KMS-11 (cell line): ENCODE data around the gene ADAMTSL2.

ENCODE experiments used
- H2AFZ ChIP-seq: fragments of 200-600 bp; sonication (generic); 2 replicates; pipeline ENCODE4 v1.6.1; 2016; ENCODE audit warnings: antibody characterized with exemption, mixed run types, low read depth
- H3K27ac ChIP-seq: fragments of 200-600 bp; sonication (generic); 2 replicates; pipeline ENCODE4 v1.6.1; 2016; ENCODE audit warnings: mild to moderate bottlenecking, mixed run types
- H3K27me3 ChIP-seq: fragments of 200-600 bp; sonication (generic); 2 replicates; pipeline ENCODE4 v1.6.1; 2017; ENCODE audit warnings: mild to moderate bottlenecking, low read depth, mixed run types, moderate library complexity; ENCODE audit not compliant: insufficient read depth
- H3K36me3 ChIP-seq: fragments of 200-600 bp; sonication (generic); 2 replicates; pipeline ENCODE4 v1.6.1; 2017; ENCODE audit warnings: mild to moderate bottlenecking, mixed run types; ENCODE audit not compliant: insufficient read depth
- H3K4me1 ChIP-seq: fragments of 200-600 bp; sonication (generic); 2 replicates; pipeline ENCODE4 v1.6.1; 2016; ENCODE audit warnings: mild to moderate bottlenecking, low read depth, mixed run types; ENCODE audit not compliant: poor library complexity, severe bottlenecking
- H3K4me2 ChIP-seq: fragments of 200-600 bp; sonication (generic); 2 replicates; pipeline ENCODE4 v1.7.0; 2016; ENCODE audit warnings: mild to moderate bottlenecking, mixed run types
- H3K4me3 ChIP-seq: fragments of 200-600 bp; sonication (generic); IDR thresholded peaks from 2 replicates; pipeline ENCODE4 v1.6.1; 2017; ENCODE audit warnings: low read depth, low read length, mixed read lengths; ENCODE audit not compliant: insufficient read depth
- H3K79me2 ChIP-seq: fragments of 200-600 bp; sonication (generic); 2 replicates; pipeline ENCODE4 v1.6.1; 2016; ENCODE audit warnings: low read depth, mixed run types; ENCODE audit not compliant: insufficient read depth
- H3K9ac ChIP-seq: fragments of 200-600 bp; sonication (generic); 2 replicates; pipeline ENCODE4 v1.6.1; 2016; ENCODE audit warnings: mild to moderate bottlenecking, mixed run types
- H4K20me1 ChIP-seq: fragments of 200-600 bp; sonication (generic); 2 replicates; pipeline ENCODE4 v1.6.1; 2016; ENCODE audit warnings: mild to moderate bottlenecking, mixed run types; ENCODE audit not compliant: insufficient read depth
- CTCF ChIP-seq: fragments of 200-600 bp; sonication (generic); conservative IDR thresholded peaks from 2 replicates; pipeline ENCODE4 v1.6.1; 2017; ENCODE audit warnings: low read depth, mild to moderate bottlenecking, antibody characterized with exemption, low read length, moderate library complexity, mixed read lengths

Gene ADAMTSL2

GRCh38 chr9:133607976-133608375 lies 73.5 kb downstream of the ADAMTSL2 start:
- Histone ChIP-seq H3K27ac (no peak overlapping the region), H3K9ac (no peak overlapping the region), H3K36me3 (no peaks in the 10 kb centered on the region), H4K20me1 (no peaks in the 10 kb centered on the region), H3K79me2 (no peaks in the 10 kb centered on the region), H3K4me1 (no peaks in the 10 kb centered on the region), H2AFZ (no peak overlapping the region), H3K4me2 (no peak overlapping the region), H3K4me3 (no peak overlapping the region), H3K27me3 (peaks cover 76% of the 10 kb centered on the region)
- no peak for TF ChIP-seq CTCF

- peaks cover 79% of the 10 kb centered on the region for H3K27me3 ChIP-seq
- no peaks in the 10 kb centered on the region for H3K79me2 ChIP-seq
- no peaks in the 10 kb centered on the region for H4K20me1 ChIP-seq
- H3K4me3 ChIP-seq, result no peak overlapping the region
- H3K9ac ChIP-seq, result no peak overlapping the region
- H2AFZ ChIP-seq, result no peak overlapping the region
- H3K4me1 ChIP-seq, result no peaks in the 10 kb centered on the region
- TF ChIP-seq CTCF, result no peak
- no peak overlapping the region for H3K4me2 ChIP-seq
- no peak overlapping the region for H3K27ac ChIP-seq
- no peaks in the 10 kb centered on the region for H3K36me3 ChIP-seq
Observed at GRCh38 chr9:133608382-133608781, 73.9 kb downstream of the ADAMTSL2 start.

- no peak for TF ChIP-seq CTCF
- H3K4me1 ChIP-seq, result no peaks in the 10 kb centered on the region
- H3K4me2 ChIP-seq, result no peak overlapping the region
- no peaks in the 10 kb centered on the region for H3K79me2 ChIP-seq
- peaks cover 80% of the 10 kb centered on the region for H3K27me3 ChIP-seq
- no peak overlapping the region for H3K4me3 ChIP-seq
- no peak overlapping the region for H3K27ac ChIP-seq
- no peak overlapping the region for H2AFZ ChIP-seq
- no peaks in the 10 kb centered on the region for H4K20me1 ChIP-seq
- no peaks in the 10 kb centered on the region for H3K36me3 ChIP-seq
- H3K9ac ChIP-seq, result no peak overlapping the region
Observed at GRCh38 chr9:133608889-133609288, 74.4 kb downstream of the ADAMTSL2 start.

GRCh38 chr9:133609311-133610098 lies 75.0 kb downstream of the ADAMTSL2 start, which contains the start of gene FAM163B:
Gene FAM163B, minus strand, starts transcription at chr9:133609389. Its CDS starts 29,166 bp downstream, at chr9:133580223.
- Histone ChIP-seq H3K27me3 (peaks cover 80% of the 10 kb centered on the region), H3K79me2 (no peaks in the 10 kb centered on the region), H3K4me2 (no peak within 1 kb of the TSS), H4K20me1 (no peaks in the 10 kb centered on the region), H3K27ac (no peak within 1 kb of the TSS), H3K4me1 (no peaks in the 10 kb centered on the region), H3K4me3 (no peak within 1 kb of the TSS), H3K9ac (no peak within 1 kb of the TSS), H2AFZ (no peak within 1 kb of the TSS), H3K36me3 (no peaks in the 10 kb centered on the region)
- no peak for TF ChIP-seq CTCF
